OCI-LY3 (cell line): Measurements from ENCODE around the gene SGSM1.

Experiments used
- H2AFZ ChIP-seq: fragments of 200-600, 300-600 bp; shearing (Covaris generic); 2 replicates; pipeline ENCODE4 v1.6.0; 2014; ENCODE audit warnings: antibody characterized with exemption, low read depth, low read length
- H3K27ac ChIP-seq: fragments of 200-600, 300-600 bp; sonication (generic); 2 replicates; pipeline ENCODE4 v1.5.1; 2014; ENCODE audit warnings: mild to moderate bottlenecking, low read length, moderate library complexity, mixed read lengths
- H3K27me3 ChIP-seq: fragments of 200-600, 300-600 bp; sonication (generic); 2 replicates; pipeline ENCODE4 v1.6.1; 2014; ENCODE audit warnings: low read depth, low read length, mixed read lengths
- H3K36me3 ChIP-seq: fragments of 200-600, 300-600 bp; sonication (generic); replicated peaks from 2 replicates; pipeline ENCODE3; 2014; ENCODE audit warnings: low read depth, low read length, mixed read lengths
- H3K4me1 ChIP-seq: fragments of 300-600, 200-600 bp; sonication (generic); 2 replicates; pipeline ENCODE4 v1.6.1; 2014; ENCODE audit warnings: low read length, mixed read lengths
- H3K4me2 ChIP-seq: fragments of 200-600, 300-600 bp; sonication (generic); 2 replicates; pipeline ENCODE4 v1.6.1; 2014; ENCODE audit warnings: low read length, mixed read lengths
- H3K4me3 ChIP-seq: fragments of 300-600, 200-600 bp; sonication (generic); 2 replicates; pipeline ENCODE4 v1.5.1; 2014; ENCODE audit warnings: antibody characterized with exemption, mild to moderate bottlenecking, low read length, moderate library complexity
- H3K79me2 ChIP-seq: fragments of 300-600, 200-600 bp; shearing (Covaris generic); 2 replicates; pipeline ENCODE4 v1.6.1; 2014; ENCODE audit warnings: mild to moderate bottlenecking, low read length, mixed read lengths
- H3K9ac ChIP-seq: fragments of 300-600, 200-600 bp; shearing (Covaris generic); 2 replicates; pipeline ENCODE4 v1.6.0; 2014; ENCODE audit warnings: mild to moderate bottlenecking, low read length, moderate library complexity
- H3K9me3 ChIP-seq: fragments of 200-600, 300-600 bp; shearing (Covaris generic); 2 replicates; pipeline ENCODE4 v1.6.1; 2014; ENCODE audit warnings: low read length, mixed read lengths; ENCODE audit not compliant: insufficient read depth
- H4K20me1 ChIP-seq: fragments of 200-600, 300-600 bp; sonication (generic); 2 replicates; pipeline ENCODE4 v1.6.1; 2016; ENCODE audit warnings: low read length, mixed read lengths; ENCODE audit not compliant: insufficient read depth
- CTCF ChIP-seq: fragments of 200-600, 300-600 bp; sonication (generic); IDR thresholded peaks from 2 replicates; pipeline ENCODE4 v1.5.1; 2014; ENCODE audit warnings: antibody characterized with exemption, low read length, low read depth
- EZH2phosphoT487 ChIP-seq: fragments of 200-600 bp; shearing (Covaris generic); IDR thresholded peaks from 2 replicates; pipeline ENCODE4 v1.6.1; 2018; ENCODE audit warnings: antibody characterized with exemption, mixed run types, low read depth

Gene SGSM1

GRCh38 chr22:24920029-24920428 lies 114.0 kb downstream of the SGSM1 start:
- H3K4me3 ChIP-seq, result no peak overlapping the region
- H3K9ac ChIP-seq, result no peak overlapping the region
- H2AFZ ChIP-seq, result no peak overlapping the region

DNA sequence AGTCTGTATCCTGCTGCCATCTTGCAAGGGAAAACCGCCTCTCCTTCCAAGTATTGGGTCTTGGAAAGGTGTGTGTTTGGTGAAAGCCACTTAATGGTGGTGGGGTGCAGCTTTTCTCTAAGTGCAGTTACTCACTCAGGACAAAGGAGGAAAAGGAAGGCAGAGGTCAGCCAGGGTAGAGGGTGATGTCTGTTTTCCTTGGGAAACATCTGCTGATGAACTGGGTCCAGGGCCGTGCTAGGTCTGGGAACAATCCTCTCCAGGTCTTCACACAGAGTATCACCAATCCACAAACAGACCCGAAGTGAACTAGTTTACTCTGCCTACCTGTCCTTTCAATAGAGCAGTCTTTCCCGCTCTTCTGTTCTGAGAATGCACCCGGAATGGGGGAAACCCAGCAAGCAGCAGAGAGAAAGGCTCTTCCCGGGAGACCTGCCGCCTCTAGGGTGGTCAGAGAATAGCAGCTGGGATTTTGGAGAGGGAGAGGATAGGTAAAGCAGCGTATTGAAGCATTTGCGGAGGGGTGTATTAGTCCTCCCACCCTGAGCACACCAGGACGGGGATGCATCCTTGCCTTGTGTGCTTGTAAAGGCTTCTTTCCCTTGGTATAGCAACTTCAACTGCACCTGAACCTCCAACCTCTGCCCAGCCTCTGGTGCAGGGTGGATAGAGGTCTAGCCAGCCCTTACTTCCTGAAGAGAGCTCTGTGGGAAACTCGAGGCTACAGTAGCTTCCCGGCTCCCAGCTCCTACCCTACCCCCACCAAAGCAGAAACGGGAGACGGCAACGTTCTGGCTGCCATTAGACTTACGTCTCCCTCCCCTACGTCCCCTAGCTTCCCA lies 119.8 kb downstream of the SGSM1 start:
- H3K27ac ChIP-seq, result no peak overlapping the region
- no peak overlapping the region for H2AFZ ChIP-seq
- H3K4me2 ChIP-seq, result no peak overlapping the region
- H3K9me3 ChIP-seq, result no peaks in the 10 kb centered on the region
- H3K27me3 ChIP-seq, result peaks cover 33% of the 10 kb centered on the region
- H4K20me1 ChIP-seq, result no peaks in the 10 kb centered on the region
- no peak for TF ChIP-seq CTCF
- TF ChIP-seq EZH2phosphoT487, result no peak
- H3K4me3 ChIP-seq, result no peak overlapping the region
- no peaks in the 10 kb centered on the region for H3K4me1 ChIP-seq
- H3K9ac ChIP-seq, result no peak overlapping the region
- no peaks in the 10 kb centered on the region for H3K36me3 ChIP-seq
- no peaks in the 10 kb centered on the region for H3K79me2 ChIP-seq

More at GRCh38 chr22:24920029-24920428, 114.0 kb downstream of the SGSM1 start:
- no peaks in the 10 kb centered on the region for H4K20me1 ChIP-seq
- H3K27ac ChIP-seq, result no peak overlapping the region
- no peaks in the 10 kb centered on the region for H3K4me1 ChIP-seq
- H3K79me2 ChIP-seq, result no peaks in the 10 kb centered on the region
- H3K27me3 ChIP-seq, result peaks cover 4% of the 10 kb centered on the region; the same call in 1 of the 2 replicates
- no peak overlapping the region for H3K4me2 ChIP-seq
- no peaks in the 10 kb centered on the region for H3K36me3 ChIP-seq
- TF ChIP-seq CTCF (no peak), EZH2phosphoT487 (no peak)
- no peaks in the 10 kb centered on the region for H3K9me3 ChIP-seq

DNA sequence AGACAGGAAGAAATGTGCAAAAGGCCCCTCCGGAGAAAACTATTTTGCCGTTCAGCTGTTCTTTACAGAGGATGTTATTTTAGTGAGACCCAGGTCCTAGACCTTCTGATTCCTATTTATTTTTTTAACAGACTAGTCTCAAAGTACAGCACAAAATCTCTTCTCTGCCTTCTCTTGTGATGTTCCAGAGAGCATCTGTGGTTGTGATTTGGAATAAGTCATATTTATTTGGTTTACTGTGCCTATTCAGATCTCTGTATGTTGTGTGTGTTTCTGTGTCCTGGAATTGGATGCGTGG lies 120.4 kb downstream of the SGSM1 start:
- no peaks in the 10 kb centered on the region for H3K4me1 ChIP-seq
- no peak for TF ChIP-seq EZH2phosphoT487
- no peak for TF ChIP-seq CTCF
- H3K36me3 ChIP-seq, result no peaks in the 10 kb centered on the region
- no peaks in the 10 kb centered on the region for H3K79me2 ChIP-seq
- no peak overlapping the region for H3K9ac ChIP-seq
- no peak overlapping the region for H3K27ac ChIP-seq
- H2AFZ ChIP-seq, result no peak overlapping the region
- H3K27me3 ChIP-seq, result peaks cover 39% of the 10 kb centered on the region
- no peak overlapping the region for H3K4me2 ChIP-seq
- no peaks in the 10 kb centered on the region for H3K9me3 ChIP-seq
- no peaks in the 10 kb centered on the region for H4K20me1 ChIP-seq
- no peak overlapping the region for H3K4me3 ChIP-seq

- no peak overlapping the region for H3K4me2 ChIP-seq
- no peak for TF ChIP-seq EZH2phosphoT487
- TF ChIP-seq CTCF, result no peak
- no peaks in the 10 kb centered on the region for H3K36me3 ChIP-seq
- H2AFZ ChIP-seq, result no peak overlapping the region
- H3K9me3 ChIP-seq, result no peaks in the 10 kb centered on the region
- no peaks in the 10 kb centered on the region for H4K20me1 ChIP-seq
- H3K9ac ChIP-seq, result no peak overlapping the region
- peaks cover 45% of the 10 kb centered on the region for H3K27me3 ChIP-seq
- H3K79me2 ChIP-seq, result no peaks in the 10 kb centered on the region
- no peaks in the 10 kb centered on the region for H3K4me1 ChIP-seq
- no peak overlapping the region for H3K4me3 ChIP-seq
- H3K27ac ChIP-seq, result no peak overlapping the region
Measured at GRCh38 chr22:24926849-24927579, 121.0 kb downstream of the SGSM1 start.
